ENCODE data around the gene KMT5B.

KMT5B gene

DNA sequence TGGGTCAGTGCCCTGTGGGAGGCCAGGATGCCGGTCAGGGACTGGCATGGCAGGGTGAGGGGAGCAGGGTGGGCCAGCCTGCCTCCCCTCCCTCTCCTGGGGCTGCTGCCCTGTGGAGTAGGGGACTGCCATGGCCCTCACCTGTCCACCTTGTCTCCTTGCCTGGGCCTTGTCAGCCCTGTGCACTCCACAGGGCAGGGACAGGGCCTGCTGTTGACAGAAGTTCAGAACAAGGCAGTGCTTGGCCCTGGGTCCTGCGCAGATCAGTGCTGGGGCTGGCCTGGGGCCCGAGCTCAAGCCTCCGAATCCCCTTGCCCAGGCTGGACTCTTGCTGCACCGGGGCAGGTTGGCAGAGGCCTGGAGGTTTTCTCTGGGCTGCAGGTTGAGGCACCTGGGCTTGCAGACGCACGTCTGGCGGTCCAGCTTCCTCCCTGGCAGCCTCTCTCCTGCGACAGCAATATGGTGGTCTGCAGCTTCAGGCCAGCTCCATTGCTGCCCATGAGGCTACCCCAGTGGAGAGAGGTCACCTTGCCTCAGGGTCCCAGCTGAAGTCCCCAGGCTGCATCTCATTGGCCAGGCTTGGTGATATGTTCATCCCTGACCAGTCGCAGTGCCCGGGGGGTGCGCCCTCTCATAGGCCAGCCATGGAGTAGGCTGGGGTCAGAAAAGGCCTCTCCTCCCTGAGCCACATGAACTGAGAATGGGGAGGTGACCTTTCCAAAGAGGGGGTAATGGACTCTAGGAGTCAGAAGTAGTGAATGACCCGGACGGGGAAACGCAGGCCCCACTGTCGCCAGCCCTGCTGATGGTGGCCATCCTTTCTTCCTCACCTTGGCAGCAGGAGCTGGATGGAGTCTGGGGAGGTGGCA is 70.4 kb downstream of the KMT5B start:
- no peak for FAIRE-seq

- no peak for FAIRE-seq
Observed at GRCh38 chr11:68142028-68142412, 71.1 kb downstream of the KMT5B start.

- FAIRE-seq = no peak
Observed at GRCh38 chr11:68141246-68142027, 71.7 kb downstream of the KMT5B start.

DNA sequence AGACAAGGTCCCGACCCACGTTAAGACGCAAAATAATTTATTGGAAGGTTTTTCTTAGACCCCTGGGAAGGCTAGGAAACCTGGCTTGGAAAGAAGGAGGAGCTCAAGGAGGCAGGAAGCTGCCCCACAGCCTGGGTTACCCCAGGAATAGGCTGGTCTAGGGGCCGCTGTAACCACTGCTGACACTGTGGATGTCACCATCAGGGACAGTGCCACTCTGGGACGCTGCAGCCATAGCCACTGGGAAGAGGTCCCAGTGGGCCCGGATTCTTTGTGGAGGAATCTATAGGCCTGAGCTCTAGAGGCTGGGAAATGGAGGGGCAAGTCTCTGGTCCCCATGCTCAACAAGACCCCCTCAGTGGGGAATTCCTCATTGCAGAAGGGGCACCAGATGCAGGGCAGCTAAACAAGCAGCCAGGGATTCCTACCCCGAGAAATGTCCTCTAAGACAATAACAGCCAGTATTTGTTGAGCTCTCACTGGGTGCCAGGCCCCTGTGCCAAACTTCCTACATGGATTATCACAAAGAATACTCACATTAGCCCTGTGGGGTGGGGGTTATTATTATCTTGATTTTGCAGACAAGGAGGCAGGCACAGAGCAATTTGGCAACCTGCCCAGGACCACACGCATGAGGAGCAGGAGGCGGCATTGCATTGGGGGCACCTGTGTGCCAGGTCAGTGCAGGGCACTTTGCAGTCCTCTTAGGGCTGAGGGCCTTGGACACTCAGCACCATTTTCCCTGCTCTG is 72.4 kb downstream of the KMT5B start:
- no peak for FAIRE-seq

- no peak for FAIRE-seq
Observed at GRCh38 chr11:68138237-68138636, 74.9 kb downstream of the KMT5B start.

GRCh38 chr11:68137833-68138232 is 75.3 kb downstream of the KMT5B start:
- no peak for FAIRE-seq

DNA sequence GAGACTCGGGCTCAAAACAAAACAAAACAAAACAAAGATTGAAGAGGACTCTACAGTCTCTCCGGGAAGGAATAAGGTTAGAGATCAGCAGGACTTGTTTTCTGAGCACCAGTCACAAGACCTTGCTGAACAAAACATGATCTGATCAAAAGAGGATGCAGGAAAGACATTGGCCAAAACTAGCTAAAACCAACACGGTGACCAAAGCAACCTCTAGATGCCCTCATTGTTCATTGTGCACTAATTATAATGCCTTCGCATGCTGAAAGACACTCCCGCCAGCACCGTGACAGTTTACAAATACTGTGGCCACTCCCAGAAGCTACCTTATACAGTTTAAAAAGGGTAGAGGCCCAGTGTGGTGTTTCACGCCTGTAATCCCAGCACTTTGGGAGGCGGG is 76.2 kb downstream of the KMT5B start:
- FAIRE-seq = no peak

- no peak for FAIRE-seq
Observed at GRCh38 chr11:68135161-68135560, 77.9 kb downstream of the KMT5B start.

DNA sequence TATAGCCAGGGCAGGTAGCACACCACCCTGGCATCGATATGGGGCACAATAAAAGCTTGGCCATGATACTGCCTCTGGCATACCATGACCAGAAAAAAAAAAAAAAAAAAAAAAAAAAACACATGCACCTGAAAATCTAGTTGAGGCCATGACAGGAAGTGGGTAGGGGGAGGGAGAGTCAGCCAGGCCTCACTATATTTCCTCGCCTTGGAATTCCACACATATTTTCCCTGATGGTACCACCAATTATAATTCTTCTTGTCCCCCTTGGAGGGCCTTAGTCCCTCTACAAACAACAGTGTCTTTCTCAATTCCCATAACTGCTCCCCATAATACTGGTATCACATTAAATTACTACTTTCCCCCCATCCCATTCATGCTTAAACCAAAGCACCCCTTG is 79.3 kb downstream of the KMT5B start:
- FAIRE-seq = no peak

- no peak for FAIRE-seq
Observed at GRCh38 chr11:68130121-68130520, 83.0 kb downstream of the KMT5B start.

- no peak for FAIRE-seq
Observed at GRCh38 chr11:68128682-68129327, 84.3 kb downstream of the KMT5B start.

DNA sequence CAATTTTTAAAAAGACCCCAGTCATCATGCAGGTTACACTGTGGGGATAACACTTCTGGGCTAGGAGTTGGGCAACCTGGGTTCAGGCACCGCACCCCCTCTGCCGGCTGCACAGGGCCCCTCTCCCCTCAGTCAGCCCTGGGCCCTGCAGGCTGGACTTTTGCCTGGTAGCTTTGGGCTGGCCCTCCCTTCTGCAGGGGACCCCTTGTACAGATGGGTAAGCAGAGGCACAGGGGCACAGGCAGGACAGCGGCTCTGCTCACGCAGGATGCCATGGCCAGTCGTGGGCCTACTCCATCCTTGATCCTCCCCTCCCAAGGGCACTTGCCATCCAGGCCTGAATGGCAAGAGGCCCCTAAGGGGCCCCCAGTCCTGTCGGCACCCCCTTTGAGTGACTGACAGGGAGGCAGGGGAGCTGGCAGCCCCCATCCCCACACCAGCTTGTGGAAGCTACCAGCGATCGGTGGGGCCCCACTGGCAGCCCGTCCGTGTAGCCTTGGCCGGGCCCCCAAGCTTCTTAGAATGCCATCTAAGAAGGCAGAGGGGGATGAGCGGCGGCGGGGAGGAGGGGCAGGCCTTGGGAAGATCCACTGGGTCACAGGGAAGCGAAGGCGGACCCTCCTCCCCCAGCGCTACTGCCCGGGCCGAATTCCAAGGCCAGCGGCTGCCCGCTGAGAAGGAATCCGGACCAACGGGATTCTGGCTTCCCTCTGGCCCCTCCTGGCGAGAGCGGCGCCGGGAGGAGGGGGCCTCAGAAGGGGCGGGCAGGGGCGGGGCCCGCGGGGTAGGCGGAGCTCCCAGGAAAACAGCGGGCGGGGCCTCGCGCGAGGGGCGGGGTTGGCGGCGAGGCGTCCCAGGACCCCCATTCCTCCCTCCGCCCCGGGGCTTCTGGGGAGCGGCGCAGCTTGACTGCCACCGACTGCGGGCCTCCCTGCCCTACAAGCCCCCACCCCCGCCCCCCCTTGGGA is 85.1 kb downstream of the KMT5B start:
- FAIRE-seq = no peak

GRCh38 chr11:68125164-68125563 is 87.9 kb downstream of the KMT5B start:
- no peak for FAIRE-seq

GRCh38 chr11:68122936-68123539 is 90.1 kb downstream of the KMT5B start:
- FAIRE-seq = no peak

DNA sequence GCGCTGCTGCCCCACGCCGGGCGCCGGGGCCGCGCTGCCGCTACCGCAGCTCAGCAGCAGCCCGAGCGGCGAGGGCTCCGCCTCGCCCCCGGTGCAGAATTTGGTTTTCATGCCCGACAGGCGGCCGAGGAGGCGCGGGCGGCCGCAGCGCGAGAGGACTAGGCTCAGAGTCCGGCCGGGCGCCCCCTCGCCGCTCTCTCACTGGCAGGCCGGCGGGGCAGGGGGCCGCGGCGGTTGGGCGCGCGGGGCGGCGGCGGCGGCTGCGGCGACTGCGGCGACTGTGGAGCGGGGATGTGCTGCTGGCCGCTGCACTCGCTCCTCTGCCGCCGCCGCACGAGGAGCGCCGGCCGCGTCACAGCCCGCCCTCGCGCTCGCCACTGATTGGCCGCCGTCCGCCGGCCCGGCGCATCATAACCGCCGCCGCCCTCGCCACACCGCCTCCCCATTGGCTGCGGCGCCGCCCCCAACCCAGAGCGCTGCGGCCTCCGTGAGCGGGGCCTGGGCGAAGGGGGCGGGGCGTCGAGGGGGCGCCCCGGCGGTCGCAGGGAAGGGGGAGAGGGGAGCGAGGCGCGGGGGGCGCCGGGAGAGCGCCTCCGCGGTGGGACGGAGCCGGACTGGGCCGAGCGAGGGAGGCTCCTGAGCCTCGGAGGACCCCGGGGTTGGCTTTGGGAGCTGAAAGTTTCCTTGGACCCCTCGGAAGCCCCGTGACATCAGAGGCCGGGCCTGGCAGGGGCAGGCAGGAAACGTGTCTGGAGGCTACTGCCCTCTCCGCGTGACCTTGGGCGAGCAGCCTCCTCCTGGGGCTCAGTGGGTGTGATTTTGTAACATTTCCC is 91.8 kb downstream of the KMT5B start, which contains the start of gene CHKA:
CHKA (minus strand) TSS at position 322 of the 833 bp plus-strand sequence; CDS start at position 111, 211 bp downstream.
- no peak for FAIRE-seq

GRCh38 chr11:68120273-68121066 is 92.6 kb downstream of the KMT5B start:
- FAIRE-seq = no peak

- no peak for FAIRE-seq
Observed at GRCh38 chr11:68118706-68119448, 94.2 kb downstream of the KMT5B start.

- no peak for FAIRE-seq
Observed at GRCh38 chr11:68117853-68118470, 95.1 kb downstream of the KMT5B start.

All from A204.1 (cell line).